Esophagus squamous epithelium (tissue), 4 donors: Measurements from ENCODE around the gene CIB2.

Experiments
- POLR2A ChIP-seq, 4 donors: fragments of 450-650 bp; IDR thresholded peaks; one replicate each; pipeline ENCODE4 v1.6.1; 2017; ENCODE audit warnings: antibody characterized with exemption in 4 of 4, mild to moderate bottlenecking in 4 of 4, moderate library complexity in 3 of 4
- TF ChIP-seq, protein P1 (sequence below), 6 experiments: fragments of 450-650 bp in 4 of 6; fragments of 200-600 bp in 2 of 6; sonication (generic) in 2 of 6; IDR thresholded peaks; one replicate each; pipeline ENCODE4 v1.5.1; 2016 to 2019; ENCODE audit warnings: antibody characterized with exemption in 6 of 6, mild to moderate bottlenecking in 4 of 6, moderate library complexity in 4 of 6

DNA sequence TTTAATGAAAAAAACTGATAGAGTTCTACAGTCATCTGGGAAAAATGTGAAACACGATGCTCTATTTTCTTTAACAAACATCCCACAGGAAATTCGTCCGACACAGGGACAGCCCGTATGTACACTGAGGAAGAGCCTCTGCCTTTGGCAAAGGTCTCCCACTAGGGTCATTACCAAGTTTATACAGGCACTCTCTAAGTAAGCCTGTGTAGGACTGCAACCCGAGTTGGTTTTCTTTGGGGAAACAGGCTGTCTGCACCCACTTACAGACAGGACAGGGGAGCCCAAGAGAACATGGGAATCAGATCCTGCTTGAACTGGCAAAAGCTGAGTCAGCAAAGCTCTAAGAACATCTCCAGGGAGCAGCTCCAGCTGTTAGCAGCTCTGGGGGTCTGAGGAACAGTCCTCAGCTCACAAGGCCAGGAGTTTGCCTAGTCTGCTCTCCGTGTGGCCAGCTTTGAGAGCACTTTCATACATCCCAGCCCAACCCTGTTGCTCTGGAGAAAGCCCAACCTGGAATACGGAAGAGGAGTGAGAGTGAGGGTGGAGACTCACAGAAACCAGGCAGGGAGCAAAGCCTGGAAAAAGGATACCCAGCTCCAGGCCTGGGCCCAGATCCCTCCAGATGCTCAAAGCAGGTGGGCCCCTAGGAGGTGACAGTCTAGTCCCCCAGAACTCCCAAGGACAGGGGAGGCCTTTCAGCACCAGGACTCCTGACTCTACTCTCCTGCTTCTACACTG lies 55.6 kb downstream of the CIB2 start:
- TF ChIP-seq, protein P1, sequence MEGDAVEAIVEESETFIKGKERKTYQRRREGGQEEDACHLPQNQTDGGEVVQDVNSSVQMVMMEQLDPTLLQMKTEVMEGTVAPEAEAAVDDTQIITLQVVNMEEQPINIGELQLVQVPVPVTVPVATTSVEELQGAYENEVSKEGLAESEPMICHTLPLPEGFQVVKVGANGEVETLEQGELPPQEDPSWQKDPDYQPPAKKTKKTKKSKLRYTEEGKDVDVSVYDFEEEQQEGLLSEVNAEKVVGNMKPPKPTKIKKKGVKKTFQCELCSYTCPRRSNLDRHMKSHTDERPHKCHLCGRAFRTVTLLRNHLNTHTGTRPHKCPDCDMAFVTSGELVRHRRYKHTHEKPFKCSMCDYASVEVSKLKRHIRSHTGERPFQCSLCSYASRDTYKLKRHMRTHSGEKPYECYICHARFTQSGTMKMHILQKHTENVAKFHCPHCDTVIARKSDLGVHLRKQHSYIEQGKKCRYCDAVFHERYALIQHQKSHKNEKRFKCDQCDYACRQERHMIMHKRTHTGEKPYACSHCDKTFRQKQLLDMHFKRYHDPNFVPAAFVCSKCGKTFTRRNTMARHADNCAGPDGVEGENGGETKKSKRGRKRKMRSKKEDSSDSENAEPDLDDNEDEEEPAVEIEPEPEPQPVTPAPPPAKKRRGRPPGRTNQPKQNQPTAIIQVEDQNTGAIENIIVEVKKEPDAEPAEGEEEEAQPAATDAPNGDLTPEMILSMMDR (IDR thresholded peaks at IDR 0.05): no peak
- peak in 1 of 4 donors; percentile 42 for TF ChIP-seq POLR2A (IDR thresholded peaks at IDR 0.05)
